ENCODE data around the gene APOD. TPM values are rescaled to one million over a fixed set of nuclear protein-coding genes. Genes with fewer than 3 reads are reported as not detected.
A peak's percentile ranks its signal among the peaks of the same experiment; 100 is the strongest.

The APOD gene
- total and polyA plus RNA-seq, 9 of the 15 experiments (the other 6 are each of a cell fraction or from before 2014, with no cell fraction given), result 0.18 to 0.50 (median 0.35) TPM; not detected in 1

DNA sequence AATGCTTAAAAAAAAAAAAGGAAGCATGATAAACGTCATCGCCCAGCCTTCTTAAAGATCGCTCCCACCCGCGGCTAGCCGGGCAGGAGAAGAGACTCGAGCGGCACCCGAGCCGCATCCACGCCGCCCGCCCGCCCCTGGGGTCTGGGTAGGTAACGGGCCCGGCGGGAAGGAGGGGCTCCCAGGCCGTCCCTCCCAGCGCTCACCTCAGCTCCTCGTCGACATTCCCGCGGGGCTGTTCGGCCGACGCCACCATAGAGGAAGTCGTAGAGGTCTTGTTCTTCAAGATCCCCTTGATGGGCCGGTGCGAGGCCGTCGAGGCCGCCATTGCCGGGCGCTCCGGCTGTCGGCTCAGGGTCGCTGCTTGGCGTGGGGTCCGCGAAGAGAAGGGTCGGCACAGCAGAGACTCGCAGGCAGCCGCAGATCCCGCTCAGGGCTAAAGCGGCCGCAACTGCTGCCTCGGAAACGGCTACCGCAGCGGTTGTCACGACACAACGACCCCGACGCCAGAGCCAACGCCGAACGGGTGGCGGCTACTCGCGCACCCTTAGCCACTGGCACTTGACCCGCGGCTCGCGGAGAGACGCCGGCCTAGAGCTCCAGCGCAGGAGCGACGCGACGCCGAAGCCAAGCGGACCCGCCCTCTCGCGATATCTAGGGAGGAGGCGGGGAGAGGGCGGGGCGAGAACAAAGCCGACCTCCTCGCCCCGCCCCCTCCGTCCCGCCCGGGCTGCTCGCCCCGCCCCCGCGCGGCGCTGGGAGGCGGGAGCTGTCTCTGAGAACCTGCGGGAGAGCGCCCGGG, 40.8 kb downstream of the APOD start, which contains the start of gene PPP1R2 (continued):
- TF ChIP-seq VEZF1 (CRISPR knock-in tag; IDR thresholded peaks at IDR 0.05) (peak; percentile 65; the same call in 1 of the 2 replicates), XRCC3 (IDR thresholded peaks at IDR 0.05) (no peak), TSHZ1 (CRISPR knock-in tag; IDR thresholded peaks at IDR 0.05) (no peak), ZNF76 (CRISPR knock-in tag; IDR thresholded peaks at IDR 0.05; ENCODE audit: borderline replicate concordance) (no peak), MYBL2 (IDR thresholded peaks at IDR 0.05; ENCODE audit: low read depth) (no peak), MYBL2 (CRISPR knock-in tag; IDR thresholded peaks at IDR 0.05; ENCODE audit: borderline replicate concordance) (no peak), ZNF589 (CRISPR knock-in tag; IDR thresholded peaks at IDR 0.05; ENCODE audit: low read depth) (no peak), ZNF121 (CRISPR knock-in tag; conservative IDR thresholded peaks at IDR 0.05) (no peak), MCM2 (IDR thresholded peaks at IDR 0.05; ENCODE audit: low read depth) (no peak), EP300 (IDR thresholded peaks at IDR 0.05; ENCODE audit: low read length) (no peak), CXXC5 (CRISPR knock-in tag; IDR thresholded peaks at IDR 0.05) (peak; percentile 83), ZNF511 (CRISPR knock-in tag; IDR thresholded peaks at IDR 0.05) (peak; percentile 71), NCOA2 (IDR thresholded peaks at IDR 0.05; ENCODE audit: partially characterized antibody in 2 of 2) (no peak), ZNF134 (CRISPR knock-in tag; conservative IDR thresholded peaks at IDR 0.05) (no peak), SIN3A (IDR thresholded peaks at IDR 0.05; ENCODE audit: borderline replicate concordance in 2 of 2, control insufficient read depth in 1 of 2, low read depth in 2 of 2, low read length in 2 of 2) (peak in 1 of 2 experiments; percentile 18; a peak in 1 of 4 replicates), DPF2 (IDR thresholded peaks at IDR 0.05) (no peak), YY1 (IDR thresholded peaks at IDR 0.05; ENCODE audit: borderline replicate concordance in 1 of 3, control insufficient read depth in 1 of 3, extremely low read depth in 1 of 3, insufficient read depth in 3 of 3, insufficient read length in 1 of 3, insufficient replicate concordance in 2 of 3, low read depth in 1 of 3, low read length in 2 of 3) (peak in 2 of 3 experiments; percentile 55 to 76)
- TF ChIP-seq, protein P1, sequence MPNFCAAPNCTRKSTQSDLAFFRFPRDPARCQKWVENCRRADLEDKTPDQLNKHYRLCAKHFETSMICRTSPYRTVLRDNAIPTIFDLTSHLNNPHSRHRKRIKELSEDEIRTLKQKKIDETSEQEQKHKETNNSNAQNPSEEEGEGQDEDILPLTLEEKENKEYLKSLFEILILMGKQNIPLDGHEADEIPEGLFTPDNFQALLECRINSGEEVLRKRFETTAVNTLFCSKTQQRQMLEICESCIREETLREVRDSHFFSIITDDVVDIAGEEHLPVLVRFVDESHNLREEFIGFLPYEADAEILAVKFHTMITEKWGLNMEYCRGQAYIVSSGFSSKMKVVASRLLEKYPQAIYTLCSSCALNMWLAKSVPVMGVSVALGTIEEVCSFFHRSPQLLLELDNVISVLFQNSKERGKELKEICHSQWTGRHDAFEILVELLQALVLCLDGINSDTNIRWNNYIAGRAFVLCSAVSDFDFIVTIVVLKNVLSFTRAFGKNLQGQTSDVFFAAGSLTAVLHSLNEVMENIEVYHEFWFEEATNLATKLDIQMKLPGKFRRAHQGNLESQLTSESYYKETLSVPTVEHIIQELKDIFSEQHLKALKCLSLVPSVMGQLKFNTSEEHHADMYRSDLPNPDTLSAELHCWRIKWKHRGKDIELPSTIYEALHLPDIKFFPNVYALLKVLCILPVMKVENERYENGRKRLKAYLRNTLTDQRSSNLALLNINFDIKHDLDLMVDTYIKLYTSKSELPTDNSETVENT (CRISPR knock-in tag; IDR thresholded peaks at IDR 0.05), result 0 out of 2 replicates have a peak, but pooled peaks have one; percentile 16
